ENCODE measurements around the gene GCKR.

- no peak for TF ChIP-seq RAD21 (conservative IDR thresholded peaks at IDR 0.05)
- TF ChIP-seq CTCF (IDR thresholded peaks at IDR 0.05; ENCODE audit: poor library complexity, severe bottlenecking), result no peak
- TF ChIP-seq MXI1 (conservative IDR thresholded peaks at IDR 0.05; ENCODE audit: poor library complexity, severe bottlenecking), result no peak
- no peak for TF ChIP-seq EZH2 (IDR thresholded peaks at IDR 0.05; ENCODE audit: borderline replicate concordance, insufficient read depth, low read length, poor library complexity, severe bottlenecking)
- TF ChIP-seq SMC3 (conservative IDR thresholded peaks at IDR 0.05; ENCODE audit: poor library complexity), result no peak
- TF ChIP-seq EP300 (conservative IDR thresholded peaks at IDR 0.05; ENCODE audit: poor library complexity, severe bottlenecking), result no peak
- TF ChIP-seq POLR2AphosphoS5 (IDR thresholded peaks at IDR 0.05), result no peak
- TF ChIP-seq TAF1 (IDR thresholded peaks at IDR 0.05; ENCODE audit: low read depth), result no peak
- TF ChIP-seq, protein P1, sequence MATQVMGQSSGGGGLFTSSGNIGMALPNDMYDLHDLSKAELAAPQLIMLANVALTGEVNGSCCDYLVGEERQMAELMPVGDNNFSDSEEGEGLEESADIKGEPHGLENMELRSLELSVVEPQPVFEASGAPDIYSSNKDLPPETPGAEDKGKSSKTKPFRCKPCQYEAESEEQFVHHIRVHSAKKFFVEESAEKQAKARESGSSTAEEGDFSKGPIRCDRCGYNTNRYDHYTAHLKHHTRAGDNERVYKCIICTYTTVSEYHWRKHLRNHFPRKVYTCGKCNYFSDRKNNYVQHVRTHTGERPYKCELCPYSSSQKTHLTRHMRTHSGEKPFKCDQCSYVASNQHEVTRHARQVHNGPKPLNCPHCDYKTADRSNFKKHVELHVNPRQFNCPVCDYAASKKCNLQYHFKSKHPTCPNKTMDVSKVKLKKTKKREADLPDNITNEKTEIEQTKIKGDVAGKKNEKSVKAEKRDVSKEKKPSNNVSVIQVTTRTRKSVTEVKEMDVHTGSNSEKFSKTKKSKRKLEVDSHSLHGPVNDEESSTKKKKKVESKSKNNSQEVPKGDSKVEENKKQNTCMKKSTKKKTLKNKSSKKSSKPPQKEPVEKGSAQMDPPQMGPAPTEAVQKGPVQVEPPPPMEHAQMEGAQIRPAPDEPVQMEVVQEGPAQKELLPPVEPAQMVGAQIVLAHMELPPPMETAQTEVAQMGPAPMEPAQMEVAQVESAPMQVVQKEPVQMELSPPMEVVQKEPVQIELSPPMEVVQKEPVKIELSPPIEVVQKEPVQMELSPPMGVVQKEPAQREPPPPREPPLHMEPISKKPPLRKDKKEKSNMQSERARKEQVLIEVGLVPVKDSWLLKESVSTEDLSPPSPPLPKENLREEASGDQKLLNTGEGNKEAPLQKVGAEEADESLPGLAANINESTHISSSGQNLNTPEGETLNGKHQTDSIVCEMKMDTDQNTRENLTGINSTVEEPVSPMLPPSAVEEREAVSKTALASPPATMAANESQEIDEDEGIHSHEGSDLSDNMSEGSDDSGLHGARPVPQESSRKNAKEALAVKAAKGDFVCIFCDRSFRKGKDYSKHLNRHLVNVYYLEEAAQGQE (IDR thresholded peaks at IDR 0.05; ENCODE audit: borderline replicate concordance), result no peak
Observed at GRCh38 chr2:27471961-27472360, 24.7 kb upstream of the GCKR start.
